Hepatocyte (in vitro differentiated cells): ENCODE measurements around the gene COL11A2.

Experiments
- CTCF ChIP-seq: fragments of 200-600 bp; sonication (generic); IDR thresholded peaks from 2 replicates; pipeline ENCODE4 v1.5.1; 2016; ENCODE audit warnings: antibody characterized with exemption, mild to moderate bottlenecking; ENCODE audit not compliant: poor library complexity
- EZH2 ChIP-seq: fragments of 200-600 bp; sonication (generic); IDR thresholded peaks from 2 replicates; pipeline ENCODE4 v1.6.1; 2016; ENCODE audit warnings: antibody characterized with exemption, mild to moderate bottlenecking, borderline replicate concordance
- EZH2phosphoT487 ChIP-seq: fragments of 200-600 bp; sonication (generic); IDR thresholded peaks from one replicate; pipeline ENCODE4 v1.6.1; 2018; ENCODE audit warnings: antibody characterized with exemption, mild to moderate bottlenecking, low read depth, moderate library complexity; ENCODE audit not compliant: unreplicated experiment, severe bottlenecking

GRCh38 chr6:33173535-33174180 lies 18.6 kb downstream of the COL11A2 start:
- TF ChIP-seq CTCF (no peak), EZH2 (no peak), EZH2phosphoT487 (no peak)
